ENCODE data around the gene STAB2. TPM values are rescaled to one million over a fixed set of nuclear protein-coding genes. Genes with fewer than 3 reads are reported as not detected.

The STAB2 gene
- total and polyA plus RNA-seq, 2 of the 4 experiments (the other 2 are of a cell fraction) = not detected

GRCh38 chr12:103571286-103571685 is 15.8 kb upstream of the STAB2 start:
- WGBS, 2 experiments (ENCODE audit: extremely low coverage in 2 of 2, insufficient read length in 1 of 2) = 40% methylated on average over 1 of the region's 18 CpGs; no CpG with 5 or more reads in 1 of the 2 experiments
- Histone ChIP-seq H2AFZ (replicated peaks; ENCODE audit: low read length, poor library complexity) (peak overlapping the region; percentile 62), H3K56ac (ENCODE audit: extremely low read depth, insufficient read depth, low read length) (no peak overlapping the region), H3K27me3 (ENCODE audit: control insufficient read depth, insufficient read depth, low read length) (peaks cover 8% of the 10 kb centered on the region), H3K4ac (ENCODE audit: low read depth, low read length) (no peak overlapping the region), H3K79me1 (ENCODE audit: low read depth in 1 of 2, low read length in 2 of 2) (no peaks in the 10 kb centered on the region), H4K91ac (ENCODE audit: insufficient read depth, low read depth, low read length) (no peak overlapping the region), H2AK9ac (replicated peaks; ENCODE audit: low read depth, low read length, poor library complexity) (peak overlapping the region; percentile 30), H3K9me1 (ENCODE audit: insufficient read depth, low read length) (no peaks in the 10 kb centered on the region), H3K4me3 (ENCODE audit: insufficient read depth, low read depth, low read length) (no peak overlapping the region), H4K5ac (ENCODE audit: low read depth, low read length) (no peak overlapping the region), H2BK20ac (ENCODE audit: low read depth, low read length) (no peak overlapping the region), H3K18ac (ENCODE audit: low read depth, low read length) (no peak overlapping the region), H3K14ac (replicated peaks; ENCODE audit: low read depth, low read length) (no peak overlapping the region), H3K23ac (ENCODE audit: low read depth, low read length) (no peak overlapping the region), H4K20me1 (ENCODE audit: insufficient read depth, low read length) (no peaks in the 10 kb centered on the region), H2AK5ac (ENCODE audit: low read depth, low read length) (no peak overlapping the region), H2BK120ac (ENCODE audit: low read depth, low read length) (no peak overlapping the region), H4K8ac (ENCODE audit: low read depth in 2 of 2, low read length in 2 of 2) (no peak overlapping the region), H3K4me2 (ENCODE audit: low read depth, low read length) (no peak overlapping the region), H3K9ac (ENCODE audit: low read depth, low read length) (no peak overlapping the region), H3K4me1 (ENCODE audit: control insufficient read depth, insufficient read depth, low read length) (no peaks in the 10 kb centered on the region), H3K9me3 (ENCODE audit: control insufficient read depth, insufficient read depth, low read length) (no peaks in the 10 kb centered on the region), H3K27ac (ENCODE audit: insufficient read depth, low read length) (no peak overlapping the region), H2BK5ac (ENCODE audit: low read depth, low read length, poor library complexity, severe bottlenecking) (no peak overlapping the region), H3K36me3 (ENCODE audit: control insufficient read depth, insufficient read depth, low read length) (no peaks in the 10 kb centered on the region), H2BK15ac (ENCODE audit: low read depth, low read length) (no peak overlapping the region)
- ChIA-PET POLR2A (ENCODE audit: unreplicated experiment) (no interaction called here), CTCF (no interaction called here)
- no peak for TF ChIP-seq ELK1 (IDR thresholded peaks at IDR 0.05; ENCODE audit: borderline replicate concordance, low read depth, low read length)
- TF ChIP-seq, protein P1, sequence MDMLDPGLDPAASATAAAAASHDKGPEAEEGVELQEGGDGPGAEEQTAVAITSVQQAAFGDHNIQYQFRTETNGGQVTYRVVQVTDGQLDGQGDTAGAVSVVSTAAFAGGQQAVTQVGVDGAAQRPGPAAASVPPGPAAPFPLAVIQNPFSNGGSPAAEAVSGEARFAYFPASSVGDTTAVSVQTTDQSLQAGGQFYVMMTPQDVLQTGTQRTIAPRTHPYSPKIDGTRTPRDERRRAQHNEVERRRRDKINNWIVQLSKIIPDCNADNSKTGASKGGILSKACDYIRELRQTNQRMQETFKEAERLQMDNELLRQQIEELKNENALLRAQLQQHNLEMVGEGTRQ (IDR thresholded peaks at IDR 0.05; ENCODE audit: low read depth, low read length) = no peak
- no peak for TF ChIP-seq CTCF (conservative IDR thresholded peaks at IDR 0.05; ENCODE audit: low read depth, low read length)
- no peak for TF ChIP-seq MXI1 (IDR thresholded peaks at IDR 0.05; ENCODE audit: borderline replicate concordance, low read depth, low read length)
- TF ChIP-seq SMC3 (IDR thresholded peaks at IDR 0.05; ENCODE audit: low read depth, low read length) = no peak
- TF ChIP-seq MAFK (IDR thresholded peaks at IDR 0.05; ENCODE audit: low read depth, low read length) = no peak
- TF ChIP-seq CEBPB (IDR thresholded peaks at IDR 0.05; ENCODE audit: low read depth, low read length) = no peak
- no peak for TF ChIP-seq CHD1 (IDR thresholded peaks at IDR 0.05; ENCODE audit: low read depth, low read length)
- no peak for TF ChIP-seq POLR2A (IDR thresholded peaks at IDR 0.05; ENCODE audit: low read depth, low read length)
- no peak for TF ChIP-seq RAD21 (IDR thresholded peaks at IDR 0.05; ENCODE audit: low read length)
- no peak for TF ChIP-seq MAZ (IDR thresholded peaks at IDR 0.05; ENCODE audit: borderline replicate concordance, low read depth, low read length)
- no peak for TF ChIP-seq BHLHE40 (IDR thresholded peaks at IDR 0.05; ENCODE audit: low read depth, low read length)
- no peak for TF ChIP-seq FOS (IDR thresholded peaks at IDR 0.05; ENCODE audit: low read depth, low read length)
- no peak for TF ChIP-seq RCOR1 (IDR thresholded peaks at IDR 0.05; ENCODE audit: insufficient replicate concordance, low read length)
- TF ChIP-seq RFX5 (IDR thresholded peaks at IDR 0.05; ENCODE audit: low read depth, low read length) = no peak
- no peak for TF ChIP-seq NFE2L2 (IDR thresholded peaks at IDR 0.05; ENCODE audit: low read depth, low read length)
- BruUV-seq (replicated peaks) = no TSS peak
- in situ Hi-C loops (cut with MboI; ENCODE audit: low sequenced_read_pairs) (no loop called here), intact Hi-C loops (cut with micrococcal nuclease) (no loop called here), dilution Hi-C loops (cut with HindIII; ENCODE audit: low sequenced_read_pairs, unreplicated experiment) (no loop called here)
- ATAC-seq (ENCODE audit: low read depth) (peak; percentile 46), DNase-seq (no peak)
